H9 (cell line): Measurements from ENCODE around the gene PRRC2B. TPM values are rescaled to one million over a fixed set of nuclear protein-coding genes. Genes with fewer than 3 reads are reported as not detected.
A peak's percentile ranks its signal among the peaks of the same experiment; 100 is the strongest.

Experiments
- DNase-seq: peaks from one replicate; pipeline ENCODE4 v3.0.0-alpha.2; 2017
- H2AFZ ChIP-seq: one replicate; pipeline ENCODE4 v1.6.1; 2013; ENCODE audit warnings: mild to moderate bottlenecking, low read length, control low read depth, moderate library complexity
- H2AK5ac ChIP-seq: 2 replicates; pipeline ENCODE4 v1.6.1; 2013; ENCODE audit warnings: low read length, control low read depth, mixed read lengths; ENCODE audit not compliant: insufficient read length
- H2BK120ac ChIP-seq: one replicate; pipeline ENCODE4 v1.6.1; 2013; ENCODE audit warnings: low read depth, mild to moderate bottlenecking, low read length, control low read depth, inconsistent platforms; ENCODE audit not compliant: poor library complexity, severe bottlenecking
- H2BK12ac ChIP-seq: 2 replicates; pipeline ENCODE4 v1.6.1; 2013; ENCODE audit warnings: low read length, control low read depth, mixed read lengths, low read depth; ENCODE audit not compliant: insufficient read length
- H2BK15ac ChIP-seq: 2 replicates; pipeline ENCODE4 v1.6.1; 2013; ENCODE audit warnings: low read depth, low read length, control low read depth
- H2BK20ac ChIP-seq: one replicate; pipeline ENCODE4 v1.6.1; 2013; ENCODE audit warnings: low read depth, mild to moderate bottlenecking, low read length, control low read depth, inconsistent platforms; ENCODE audit not compliant: poor library complexity, severe bottlenecking
- H2BK5ac ChIP-seq: 2 replicates; pipeline ENCODE4 v1.6.1; 2013; ENCODE audit warnings: low read length, control low read depth, mixed read lengths; ENCODE audit not compliant: insufficient read length
- H3K14ac ChIP-seq: 2 replicates; pipeline ENCODE4 v1.6.1; 2013; ENCODE audit warnings: low read length, control low read depth; ENCODE audit not compliant: insufficient read depth
- H3K18ac ChIP-seq: 2 replicates; pipeline ENCODE4 v1.6.1; 2013; ENCODE audit warnings: low read depth, mild to moderate bottlenecking, mixed read lengths, low read length, control low read depth; ENCODE audit not compliant: insufficient read length
- H3K23ac ChIP-seq: 2 replicates; pipeline ENCODE4 v1.6.1; 2013; ENCODE audit warnings: low read length, control low read depth, mixed read lengths, low read depth; ENCODE audit not compliant: insufficient read length
- H3K23me2 ChIP-seq: 2 replicates; pipeline ENCODE4 v1.6.1; 2013; ENCODE audit warnings: low read depth, mild to moderate bottlenecking, mixed read lengths, low read length, control low read depth; ENCODE audit not compliant: insufficient read length, poor library complexity, severe bottlenecking
- H3K27ac ChIP-seq: 2 replicates; pipeline ENCODE4 v1.5.1; 2013; ENCODE audit warnings: low read length, control low read depth, mixed read lengths, low read depth; ENCODE audit not compliant: insufficient read length
- H3K27me3 ChIP-seq: 2 replicates; pipeline ENCODE4 v1.6.1; 2013; ENCODE audit warnings: low read length, control low read depth, inconsistent platforms; ENCODE audit not compliant: insufficient read depth
- H3K4ac ChIP-seq: 2 replicates; pipeline ENCODE4 v1.6.1; 2013; ENCODE audit warnings: low read depth, mild to moderate bottlenecking, control low read depth, inconsistent platforms, low read length, moderate library complexity
- H3K4me1 ChIP-seq: 2 replicates; pipeline ENCODE4 v1.6.1; 2013; ENCODE audit warnings: low read length, control low read depth, inconsistent platforms; ENCODE audit not compliant: insufficient read depth
- H3K4me2 ChIP-seq: 2 replicates; pipeline ENCODE4 v1.6.1; 2013; ENCODE audit warnings: low read length, control low read depth, mixed read lengths; ENCODE audit not compliant: insufficient read length, insufficient read depth
- H3K56ac ChIP-seq: 2 replicates; pipeline ENCODE4 v1.6.1; 2013; ENCODE audit warnings: low read depth, mild to moderate bottlenecking, mixed read lengths, low read length, control low read depth; ENCODE audit not compliant: insufficient read length
- H3K79me1 ChIP-seq: 2 replicates; pipeline ENCODE4 v1.6.1; 2013; ENCODE audit warnings: low read depth, mild to moderate bottlenecking, moderate library complexity, low read length, control low read depth, inconsistent platforms; ENCODE audit not compliant: insufficient read depth, poor library complexity, severe bottlenecking
- H3K79me2 ChIP-seq: 2 replicates; pipeline ENCODE4 v1.6.1; 2013; ENCODE audit warnings: low read length, control low read depth, inconsistent platforms; ENCODE audit not compliant: insufficient read depth
- H3K9ac ChIP-seq: 2 replicates; pipeline ENCODE4 v1.6.1; 2013; ENCODE audit warnings: low read length, control low read depth, mixed read lengths; ENCODE audit not compliant: insufficient read length; ENCODE audit errors: extremely low read depth
- H3K9me3 ChIP-seq: one replicate; pipeline ENCODE4 v1.6.1; 2013; ENCODE audit warnings: low read depth, low read length, inconsistent platforms; ENCODE audit not compliant: control insufficient read depth
- H3T11ph ChIP-seq: one replicate; pipeline ENCODE4 v1.6.1; 2013; ENCODE audit warnings: mild to moderate bottlenecking, low read length, control low read depth, inconsistent platforms
- H4K20me1 ChIP-seq: one replicate; pipeline ENCODE4 v1.6.1; 2013; ENCODE audit not compliant: control insufficient read depth, insufficient read length, insufficient read depth
- H4K5ac ChIP-seq: 2 replicates; pipeline ENCODE4 v1.6.1; 2013; ENCODE audit warnings: low read depth, mild to moderate bottlenecking, mixed read lengths, low read length, control low read depth; ENCODE audit not compliant: insufficient read length
- H4K8ac ChIP-seq: replicated peaks from 2 replicates; pipeline ENCODE4 v1.6.1; 2013; ENCODE audit warnings: low read length, control low read depth, mixed read lengths, low read depth; ENCODE audit not compliant: insufficient read length
- H4K91ac ChIP-seq: 2 replicates; pipeline ENCODE4 v1.6.1; 2013; ENCODE audit warnings: low read depth, mild to moderate bottlenecking, moderate library complexity, mixed read lengths, low read length, control low read depth; ENCODE audit not compliant: insufficient read length
- H3K27ac Mint-ChIP-seq, 3 experiments: 2 replicates in 2 of 3; 3 replicates in 1 of 3; pipeline ENCODE4 v1.8.0; 2020 to 2021; ENCODE audit warnings: mixed read lengths in 3 of 3, mild to moderate bottlenecking in 1 of 3, moderate library complexity in 1 of 3
- H3K27me3 Mint-ChIP-seq: 2 replicates; pipeline ENCODE4 v1.8.0; 2021; ENCODE audit warnings: low read depth, mild to moderate bottlenecking, moderate library complexity, mixed read lengths
- H3K36me3 Mint-ChIP-seq, 3 experiments: 2 replicates in 2 of 3; 3 replicates in 1 of 3; pipeline ENCODE4 v1.8.0; 2020 to 2021; ENCODE audit warnings: low read depth in 3 of 3, mixed read lengths in 3 of 3; ENCODE audit not compliant: insufficient read depth in 1 of 3
- H3K4me1 Mint-ChIP-seq, 2 experiments: 2 replicates each; pipeline ENCODE4 v1.8.0; 2020; ENCODE audit warnings: mixed read lengths in 2 of 2
- H3K4me3 Mint-ChIP-seq, 2 experiments: 2 replicates in 1 of 2; 3 replicates in 1 of 2; pipeline ENCODE4 v1.8.0; 2020 to 2021; ENCODE audit warnings: mild to moderate bottlenecking in 2 of 2, mixed read lengths in 2 of 2, moderate library complexity in 1 of 2
- H3K9me3 Mint-ChIP-seq, 2 experiments: 2 replicates in 1 of 2; 3 replicates in 1 of 2; pipeline ENCODE4 v1.8.0; 2020; ENCODE audit warnings: mild to moderate bottlenecking in 2 of 2, mixed read lengths in 2 of 2, moderate library complexity in 1 of 2
- WGBS: extraction: QIAGEN DNeasy Blood & Tissue Kit; methylation state at CpG from one replicate; pipeline ENCODE4 v1.1.7; 2013; ENCODE audit warnings: missing lambda C conversion rate, low lambda C conversion rate, mixed read lengths; ENCODE audit not compliant: insufficient read length; ENCODE audit errors: extremely low coverage; 5-methylcytosine and 5-hydroxymethylcytosine counted together
- total RNA-seq: library from RNA; stranded (reverse); gene quantifications from 2 replicates; pipeline ENCODE4 v1.2.1, GENCODE V29; 2021
- TF ChIP-seq, protein P1 (sequence below): fragments of 200-600 bp; sonication (generic); conservative IDR thresholded peaks from 3 replicates; pipeline ENCODE4 v1.8.0; 2021; ENCODE audit warnings: antibody characterized with exemption, mild to moderate bottlenecking

The PRRC2B gene
- total RNA-seq, 1 experiment from 2014 or later: 251 TPM

DNA sequence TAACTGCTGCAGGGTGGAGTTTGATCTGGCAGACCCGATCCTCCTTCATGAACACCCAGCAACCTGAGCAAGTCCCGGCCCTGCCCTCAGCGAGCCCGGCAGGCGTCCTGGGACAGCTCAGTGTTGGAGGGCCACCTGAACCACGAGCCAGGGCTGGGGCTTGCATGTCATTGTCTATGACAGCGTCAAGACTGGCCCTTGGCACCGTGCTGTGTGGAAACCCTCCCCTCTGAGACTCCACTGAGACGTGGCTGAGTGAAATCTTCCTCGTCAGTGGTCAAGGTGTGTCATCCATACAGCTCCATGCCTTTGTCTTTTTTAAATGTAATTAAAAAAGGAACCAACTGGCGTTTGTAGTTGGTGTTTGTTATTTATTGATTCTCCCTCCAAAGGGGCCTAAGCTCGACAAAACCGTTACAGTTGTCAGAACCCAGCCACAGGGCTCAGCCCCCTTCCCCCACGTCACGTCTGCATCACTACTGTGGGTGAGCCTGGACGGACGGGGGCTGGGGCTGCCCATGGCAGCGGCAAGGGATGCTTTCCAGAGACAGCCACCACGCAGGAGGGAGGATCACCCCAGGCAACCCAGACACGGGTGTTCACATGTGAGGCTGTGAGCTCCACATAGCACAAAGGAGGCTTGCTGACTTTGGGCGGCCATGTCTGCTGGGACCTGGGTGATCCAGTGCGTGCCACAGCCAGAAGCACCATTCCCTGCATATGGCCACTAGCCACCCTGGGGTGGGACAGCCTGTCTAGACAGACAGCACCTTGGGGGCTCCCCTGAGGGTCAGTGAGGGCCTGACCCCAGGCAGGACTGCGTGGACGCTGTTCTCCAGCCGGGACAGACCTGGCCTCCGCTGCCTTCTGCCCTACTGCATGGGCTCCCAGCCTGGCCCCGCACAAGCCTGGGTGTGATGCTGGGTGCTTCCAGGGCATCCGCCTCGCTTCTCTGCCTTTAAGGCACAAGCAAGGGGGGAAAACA, 129.9 kb downstream of the PRRC2B start:
- H2BK12ac ChIP-seq: no peak overlapping the region
- H3K56ac ChIP-seq: no peak overlapping the region
- H4K5ac ChIP-seq: no peak overlapping the region
- DNase-seq: no peak
- H2BK5ac ChIP-seq: no peak overlapping the region
- Mint-ChIP-seq H3K4me3 (no peak overlapping the region), H3K27me3 (no peaks in the 10 kb centered on the region), H3K9me3 (no peaks in the 10 kb centered on the region), H3K4me1 (no peaks in the 10 kb centered on the region), H3K36me3 (peaks cover 40 to 91% (median 82%) of the 10 kb centered on the region in 3 experiments; a peak in 6 of 7 replicates), H3K27ac (peak overlapping the region in 1 of 3 experiments; percentile 76; a peak in 4 of 7 replicates)
- no peak overlapping the region for H3K27ac ChIP-seq
- H3K23ac ChIP-seq: no peak overlapping the region
- no peak overlapping the region for H2BK20ac ChIP-seq
- TF ChIP-seq, protein P1, sequence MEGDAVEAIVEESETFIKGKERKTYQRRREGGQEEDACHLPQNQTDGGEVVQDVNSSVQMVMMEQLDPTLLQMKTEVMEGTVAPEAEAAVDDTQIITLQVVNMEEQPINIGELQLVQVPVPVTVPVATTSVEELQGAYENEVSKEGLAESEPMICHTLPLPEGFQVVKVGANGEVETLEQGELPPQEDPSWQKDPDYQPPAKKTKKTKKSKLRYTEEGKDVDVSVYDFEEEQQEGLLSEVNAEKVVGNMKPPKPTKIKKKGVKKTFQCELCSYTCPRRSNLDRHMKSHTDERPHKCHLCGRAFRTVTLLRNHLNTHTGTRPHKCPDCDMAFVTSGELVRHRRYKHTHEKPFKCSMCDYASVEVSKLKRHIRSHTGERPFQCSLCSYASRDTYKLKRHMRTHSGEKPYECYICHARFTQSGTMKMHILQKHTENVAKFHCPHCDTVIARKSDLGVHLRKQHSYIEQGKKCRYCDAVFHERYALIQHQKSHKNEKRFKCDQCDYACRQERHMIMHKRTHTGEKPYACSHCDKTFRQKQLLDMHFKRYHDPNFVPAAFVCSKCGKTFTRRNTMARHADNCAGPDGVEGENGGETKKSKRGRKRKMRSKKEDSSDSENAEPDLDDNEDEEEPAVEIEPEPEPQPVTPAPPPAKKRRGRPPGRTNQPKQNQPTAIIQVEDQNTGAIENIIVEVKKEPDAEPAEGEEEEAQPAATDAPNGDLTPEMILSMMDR: no peak
- no peaks in the 10 kb centered on the region for H3K23me2 ChIP-seq
- no peak overlapping the region for H2BK15ac ChIP-seq
- H3K4ac ChIP-seq: no peak overlapping the region
- no peak overlapping the region for H2AK5ac ChIP-seq
- H3K9ac ChIP-seq: no peak overlapping the region
- H3T11ph ChIP-seq: no peak overlapping the region
- H3K14ac ChIP-seq: no peak overlapping the region
- H3K27me3 ChIP-seq: no peaks in the 10 kb centered on the region
- H2AFZ ChIP-seq: no peak overlapping the region
- no peaks in the 10 kb centered on the region for H3K9me3 ChIP-seq
- H4K91ac ChIP-seq: no peak overlapping the region
- no peak overlapping the region for H3K18ac ChIP-seq
- H3K4me1 ChIP-seq: no peaks in the 10 kb centered on the region
- no peak overlapping the region for H4K8ac ChIP-seq
- H4K20me1 ChIP-seq: no peaks in the 10 kb centered on the region
- no peaks in the 10 kb centered on the region for H3K79me2 ChIP-seq
- no peak overlapping the region for H3K4me2 ChIP-seq
- no peak overlapping the region for H2BK120ac ChIP-seq
- no CpG with 5 or more reads among the region's 29 CpGs for WGBS
- H3K79me1 ChIP-seq: no peaks in the 10 kb centered on the region
